ENCODE data around the gene ZBTB7C.

Gene ZBTB7C

GRCh38 chr18:48182779-48183178, 226.4 kb downstream of the ZBTB7C start:
- DNase-seq = no peak

- no peak for DNase-seq
Measured at GRCh38 chr18:48181857-48182256, 227.3 kb downstream of the ZBTB7C start.

GRCh38 chr18:48181087-48181823, 227.9 kb downstream of the ZBTB7C start:
- no peak for DNase-seq

GRCh38 chr18:48179666-48180065, 229.5 kb downstream of the ZBTB7C start:
- no peak for DNase-seq

- DNase-seq = no peak
Measured at GRCh38 chr18:48179001-48179400, 230.2 kb downstream of the ZBTB7C start.

GRCh38 chr18:48176909-48177308, 232.3 kb downstream of the ZBTB7C start:
- no peak for DNase-seq

GRCh38 chr18:48173557-48173956, 235.6 kb downstream of the ZBTB7C start:
- no peak for DNase-seq

GRCh38 chr18:48172226-48173006, 236.8 kb downstream of the ZBTB7C start:
- DNase-seq = no peak

- DNase-seq = no peak
Measured at GRCh38 chr18:48171490-48172188, 237.5 kb downstream of the ZBTB7C start.

GRCh38 chr18:48170651-48171050, 238.5 kb downstream of the ZBTB7C start:
- no peak for DNase-seq

- DNase-seq = no peak
Measured at GRCh38 chr18:48168861-48169260, 240.3 kb downstream of the ZBTB7C start.

- no peak for DNase-seq
Measured at GRCh38 chr18:48167897-48168253, 241.3 kb downstream of the ZBTB7C start.

GRCh38 chr18:48166336-48166875, 242.8 kb downstream of the ZBTB7C start:
- DNase-seq = no peak

- DNase-seq = no peak
Measured at GRCh38 chr18:48165111-48165866, 243.9 kb downstream of the ZBTB7C start.

GRCh38 chr18:48164701-48165100, 244.5 kb downstream of the ZBTB7C start:
- DNase-seq = no peak

- DNase-seq = no peak
Measured at GRCh38 chr18:48164116-48164515, 245.1 kb downstream of the ZBTB7C start.

GRCh38 chr18:48163738-48164115, 245.5 kb downstream of the ZBTB7C start:
- no peak for DNase-seq

GRCh38 chr18:48162956-48163737, 246.0 kb downstream of the ZBTB7C start:
- no peak for DNase-seq

- peak; percentile 99 for DNase-seq
Measured at GRCh38 chr18:48161911-48162698, 247.1 kb downstream of the ZBTB7C start.

GRCh38 chr18:48161191-48161910, 247.8 kb downstream of the ZBTB7C start:
- peak; percentile 83 for DNase-seq

All from NCI-H146 (cell line).